IPS DF 4.7 (cell line): Measurements from ENCODE around the gene CYP26B1.

ENCODE experiments used
- DNase-seq: peaks from one replicate; pipeline ENCODE4 v3.0.0-alpha.2; 2013; ENCODE audit warnings: low spot score; ENCODE audit errors: extremely low read depth

Gene CYP26B1

DNA sequence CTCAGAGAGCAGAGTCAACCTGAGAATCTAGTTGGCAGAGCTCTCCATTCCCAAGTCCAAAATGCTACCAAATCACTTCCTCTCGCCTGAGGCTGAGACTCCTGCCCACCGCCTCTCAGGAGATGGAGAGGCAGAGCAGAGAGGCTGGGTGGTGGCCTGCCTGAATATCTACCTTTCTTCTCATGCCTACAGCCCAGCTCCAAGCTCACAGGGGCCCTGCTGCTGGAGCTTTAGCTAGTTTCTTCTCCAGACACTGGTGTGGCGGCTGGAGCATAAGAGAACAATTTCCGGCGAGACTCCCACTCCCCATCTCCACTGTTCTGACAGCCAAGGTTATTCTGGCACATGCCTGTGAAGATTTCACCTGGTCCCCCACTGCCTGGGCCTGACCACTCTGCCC, 8.1 kb upstream of the CYP26B1 start:
- DNase-seq = no peak

DNA sequence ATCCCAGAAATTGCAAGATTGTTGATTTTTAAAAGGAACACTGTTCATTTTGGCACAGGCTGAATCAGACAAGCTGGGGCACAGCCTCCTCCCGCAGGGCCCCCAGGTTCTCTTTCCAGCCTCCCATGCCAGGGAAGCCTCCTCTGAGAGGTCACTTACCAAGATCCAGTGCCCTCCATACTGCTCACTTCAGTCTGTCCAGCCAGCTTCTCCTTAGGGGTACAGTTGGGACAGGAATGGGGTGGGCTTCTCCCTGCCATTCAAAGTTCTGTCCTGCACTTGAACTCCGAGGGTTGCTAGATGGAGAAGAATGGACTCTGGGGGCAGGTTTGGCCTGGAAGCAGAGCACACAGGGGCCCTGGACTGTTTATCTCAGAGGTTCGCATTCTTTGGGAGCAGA, 7.5 kb upstream of the CYP26B1 start:
- DNase-seq = no peak

DNA sequence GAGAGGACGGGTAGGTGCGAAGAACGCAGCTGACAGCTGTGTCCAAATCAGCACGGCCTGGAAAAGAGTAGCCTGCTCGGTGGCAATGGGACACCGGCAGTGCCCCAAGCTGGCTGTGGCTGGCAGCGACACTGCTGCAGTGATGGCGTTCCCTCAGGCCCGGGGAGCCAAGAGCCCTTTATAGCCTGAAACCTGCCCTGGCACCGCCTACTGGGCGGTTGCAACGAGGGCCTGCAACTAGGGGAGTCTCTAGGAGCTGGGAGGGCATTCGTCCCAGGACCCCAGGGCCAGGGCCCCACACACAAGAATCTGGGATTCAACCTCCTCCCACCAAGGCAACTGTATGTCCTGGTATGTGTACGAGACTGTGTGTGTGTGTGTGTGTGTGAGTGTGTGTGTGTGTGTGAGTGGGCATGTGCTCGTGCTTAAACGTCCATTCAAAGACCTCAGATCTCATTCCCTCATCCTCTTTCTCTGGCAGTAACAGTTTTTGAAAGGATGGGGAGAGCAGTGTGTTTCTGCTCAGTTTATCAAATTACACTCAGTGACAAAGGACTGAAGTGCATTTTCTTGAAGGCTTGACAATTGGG, 6.8 kb upstream of the CYP26B1 start:
- DNase-seq = no peak

DNA sequence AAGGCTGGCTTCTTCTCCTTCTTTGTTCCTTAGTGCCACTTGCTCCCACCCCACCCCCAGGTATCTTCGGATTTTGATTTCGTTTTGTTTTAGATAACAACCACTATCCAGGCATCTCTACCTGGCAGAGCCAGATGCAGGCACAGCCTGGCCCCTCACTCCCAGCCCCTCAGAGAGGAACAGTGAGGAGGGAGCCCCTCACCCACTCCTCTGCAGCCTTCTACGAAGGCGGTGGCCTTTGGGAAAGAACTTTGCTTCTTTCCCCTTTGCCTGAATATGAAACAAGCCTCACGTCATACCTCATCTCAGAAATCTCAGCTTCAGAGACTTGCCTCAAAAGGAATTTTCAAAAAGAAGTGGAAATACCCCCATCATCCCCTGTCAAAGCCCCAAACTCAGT, 6.3 kb upstream of the CYP26B1 start:
- no peak for DNase-seq

DNA sequence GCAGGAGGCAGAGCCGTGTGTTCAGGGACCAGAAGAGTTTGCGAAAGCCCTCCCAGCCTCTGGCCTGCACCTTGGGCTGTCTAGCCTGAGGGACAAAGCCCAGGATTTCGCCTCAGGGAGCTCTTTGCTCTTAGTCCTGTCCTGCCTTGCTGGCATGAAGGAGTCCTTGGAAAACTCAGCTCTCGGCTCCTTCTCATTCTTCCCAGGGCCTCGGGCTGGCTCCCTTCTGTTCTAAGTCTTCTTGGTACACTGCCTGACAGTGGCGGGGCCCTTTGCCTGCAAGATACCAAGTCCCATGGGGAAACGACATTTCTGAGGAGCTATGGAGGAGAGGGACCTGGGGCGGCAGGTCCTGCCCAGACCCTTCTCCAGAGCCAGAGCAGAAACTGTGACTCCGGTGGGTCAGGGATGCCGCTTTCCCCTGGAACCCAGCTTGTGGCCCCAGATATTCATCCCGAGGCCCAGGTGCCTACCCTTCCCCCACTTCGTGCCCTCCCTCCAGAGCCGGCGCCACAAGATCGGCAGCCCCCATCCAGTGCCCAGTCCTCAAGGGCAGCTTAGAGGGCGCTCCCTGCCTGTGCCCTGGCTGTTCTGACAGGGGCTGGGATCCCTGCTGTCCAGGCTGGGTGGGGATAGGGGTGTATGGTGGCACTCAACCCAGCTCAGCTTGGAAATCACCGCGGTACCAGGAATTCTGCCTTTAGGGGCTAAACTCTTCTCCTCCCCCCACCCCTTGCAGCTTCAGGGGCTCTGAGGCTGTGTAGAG, 5.5 kb upstream of the CYP26B1 start:
- no peak for DNase-seq

DNA sequence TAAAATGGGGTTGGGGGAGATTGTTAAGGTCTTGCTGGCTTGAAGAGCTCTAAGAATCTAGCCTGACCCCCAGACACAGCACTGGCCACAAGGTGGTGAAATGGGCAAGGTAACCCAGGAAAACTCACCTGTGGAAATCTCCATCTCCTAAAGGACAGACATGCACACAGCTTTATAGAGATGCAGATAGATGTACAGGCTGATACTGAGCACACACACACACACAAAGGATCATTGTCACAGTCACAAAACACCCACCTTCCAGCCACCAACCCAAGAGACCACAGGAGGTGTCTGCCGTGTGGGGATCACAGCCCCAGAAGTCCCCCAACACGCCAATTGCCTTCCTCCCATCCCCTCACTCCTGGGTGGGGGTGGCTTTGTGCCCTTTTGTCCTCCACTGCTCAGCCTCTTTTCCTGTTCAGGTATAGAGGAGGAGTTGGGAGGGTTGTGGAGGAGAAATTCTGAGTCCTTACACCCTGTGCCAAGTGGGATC, 3.2 kb upstream of the CYP26B1 start:
- DNase-seq = no peak

DNA sequence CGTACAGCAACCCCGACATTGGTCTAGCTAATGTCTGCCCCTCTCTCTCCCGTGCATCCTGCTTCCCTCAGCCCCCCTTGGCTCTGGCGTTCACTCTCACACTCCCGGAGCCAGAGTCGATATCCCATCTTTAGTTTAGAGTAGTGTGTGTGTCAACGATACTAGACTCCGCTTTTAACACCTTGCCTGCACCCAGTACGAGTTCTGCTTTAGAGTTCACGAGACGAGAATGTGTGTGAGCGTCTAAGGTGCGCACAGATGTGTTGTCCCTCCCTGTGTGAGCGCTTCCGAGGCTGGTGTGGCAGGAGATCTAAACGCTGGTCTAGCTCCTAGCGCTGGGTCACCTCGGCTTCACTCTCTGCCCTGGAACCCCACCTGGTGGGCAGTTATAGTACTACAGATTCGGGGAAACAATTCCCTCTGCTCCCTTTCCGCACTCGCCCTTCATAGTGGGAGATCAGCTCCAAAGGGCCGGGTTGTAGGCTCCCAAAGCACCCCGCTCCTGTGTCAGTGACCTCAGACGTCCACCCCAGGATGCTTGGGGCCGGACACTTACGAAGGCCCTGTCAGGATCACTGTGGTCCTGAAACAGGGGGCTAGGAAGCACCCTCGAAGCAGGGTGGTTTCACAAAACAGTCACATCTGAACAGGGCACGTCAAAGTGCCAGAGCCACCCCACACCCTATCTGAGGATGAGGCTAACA, 2.6 kb upstream of the CYP26B1 start:
- DNase-seq = no peak

DNA sequence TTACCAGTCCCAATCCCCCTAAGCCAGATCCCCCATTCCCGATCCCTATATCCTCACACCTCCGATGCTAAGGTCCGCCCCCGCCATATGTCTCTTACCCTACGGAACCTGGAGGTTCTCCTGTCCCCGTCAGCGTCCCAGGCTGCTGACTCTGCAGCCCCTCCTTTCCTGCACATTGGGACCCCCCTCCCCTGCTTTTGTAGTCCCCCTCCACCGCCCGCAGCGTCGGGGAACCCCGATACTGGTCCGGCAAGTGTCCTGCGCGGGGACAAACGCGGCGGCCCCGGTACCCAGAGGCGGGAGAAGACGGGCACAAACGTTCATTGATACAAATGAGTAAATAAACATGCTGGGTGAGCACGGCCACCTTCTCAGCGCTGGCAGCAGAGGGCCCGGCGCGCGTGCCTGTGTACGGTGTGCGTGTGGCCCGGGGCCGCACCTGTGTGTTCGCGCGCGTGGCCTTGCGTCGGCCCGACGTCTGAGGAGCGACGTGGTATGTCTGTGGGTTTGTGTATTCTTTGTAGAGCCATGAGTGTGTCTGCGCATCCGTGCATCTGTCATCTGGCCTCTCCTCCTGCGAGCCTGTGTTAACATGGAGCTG, 2.0 kb upstream of the CYP26B1 start:
- no peak for DNase-seq

DNA sequence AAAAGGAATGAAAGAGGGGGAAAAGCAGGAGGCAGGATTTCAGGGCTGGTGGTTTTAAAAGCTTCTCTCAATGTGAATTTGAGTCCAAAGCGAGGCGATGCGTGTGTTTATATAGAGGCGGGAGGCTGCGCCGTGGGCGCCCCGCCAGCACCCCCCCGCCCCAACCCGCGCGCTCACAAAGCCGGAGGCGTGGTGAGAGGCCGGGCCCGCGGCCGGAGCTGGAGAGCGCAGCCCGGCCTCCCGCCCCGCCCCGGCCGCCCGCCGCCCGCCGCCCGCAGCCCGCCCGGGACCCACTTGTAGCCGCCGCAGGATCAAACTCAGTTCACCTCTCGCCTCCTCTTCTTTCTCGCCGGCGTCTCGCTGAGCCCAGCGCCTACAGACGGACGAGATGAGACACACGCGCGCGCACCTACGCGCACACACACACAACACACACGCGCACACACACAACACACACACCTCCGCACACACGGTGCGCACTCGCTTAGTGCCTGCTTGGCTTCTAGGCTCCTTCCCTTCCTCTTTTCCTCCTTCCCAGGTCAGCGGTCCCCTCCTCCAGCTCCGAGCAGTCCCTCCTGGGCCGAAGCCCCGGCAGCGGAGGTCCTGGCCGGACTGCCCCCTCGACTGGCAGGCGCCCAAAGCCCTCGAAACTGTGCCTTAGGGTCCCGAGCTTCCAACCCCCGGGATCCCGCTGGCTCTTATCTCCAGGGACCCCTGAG, 1.3 kb upstream of the CYP26B1 start:
- no peak for DNase-seq

DNA sequence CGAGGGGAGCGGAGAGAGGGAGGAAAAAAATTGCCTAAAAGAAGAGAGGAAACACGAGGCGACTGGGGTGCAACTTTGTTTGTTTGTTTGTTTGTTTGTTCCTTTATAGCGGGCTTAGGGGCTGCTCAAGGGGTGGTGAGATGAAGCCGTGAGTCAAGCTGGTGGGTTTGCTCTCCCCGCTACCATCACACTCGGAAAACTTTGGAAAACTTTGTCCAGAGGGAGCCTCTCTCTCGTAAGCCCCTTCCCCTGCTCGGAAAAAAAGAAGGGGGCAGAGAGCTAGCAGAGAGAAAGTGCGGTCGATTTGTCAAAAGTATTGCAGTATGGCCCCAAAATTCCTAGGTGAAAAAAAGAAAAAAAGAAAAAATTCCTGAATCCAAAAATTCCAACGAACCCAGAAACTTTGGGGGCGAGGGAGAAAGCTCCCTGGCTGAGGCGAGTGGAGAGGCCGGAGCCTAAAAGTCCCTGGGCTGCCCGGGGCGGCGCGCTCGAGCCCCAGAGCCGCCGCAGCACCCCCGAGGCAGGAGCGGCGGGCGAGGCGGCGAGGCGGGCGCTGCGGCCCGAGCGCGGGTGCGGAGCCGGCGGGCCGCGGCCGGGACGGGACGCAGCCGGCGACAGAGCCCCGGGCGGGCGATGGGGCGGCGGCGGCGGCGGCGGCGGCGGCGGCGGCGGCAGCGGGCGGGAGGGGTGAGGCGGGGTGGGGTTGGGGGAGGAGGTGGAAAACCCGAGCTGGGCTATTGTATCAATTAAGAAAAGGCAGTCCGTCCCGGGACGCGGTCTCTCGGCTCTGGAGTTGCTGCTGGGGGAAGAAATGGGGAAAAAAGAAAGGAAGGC, 558 bp upstream of the CYP26B1 start:
- no peak for DNase-seq

DNA sequence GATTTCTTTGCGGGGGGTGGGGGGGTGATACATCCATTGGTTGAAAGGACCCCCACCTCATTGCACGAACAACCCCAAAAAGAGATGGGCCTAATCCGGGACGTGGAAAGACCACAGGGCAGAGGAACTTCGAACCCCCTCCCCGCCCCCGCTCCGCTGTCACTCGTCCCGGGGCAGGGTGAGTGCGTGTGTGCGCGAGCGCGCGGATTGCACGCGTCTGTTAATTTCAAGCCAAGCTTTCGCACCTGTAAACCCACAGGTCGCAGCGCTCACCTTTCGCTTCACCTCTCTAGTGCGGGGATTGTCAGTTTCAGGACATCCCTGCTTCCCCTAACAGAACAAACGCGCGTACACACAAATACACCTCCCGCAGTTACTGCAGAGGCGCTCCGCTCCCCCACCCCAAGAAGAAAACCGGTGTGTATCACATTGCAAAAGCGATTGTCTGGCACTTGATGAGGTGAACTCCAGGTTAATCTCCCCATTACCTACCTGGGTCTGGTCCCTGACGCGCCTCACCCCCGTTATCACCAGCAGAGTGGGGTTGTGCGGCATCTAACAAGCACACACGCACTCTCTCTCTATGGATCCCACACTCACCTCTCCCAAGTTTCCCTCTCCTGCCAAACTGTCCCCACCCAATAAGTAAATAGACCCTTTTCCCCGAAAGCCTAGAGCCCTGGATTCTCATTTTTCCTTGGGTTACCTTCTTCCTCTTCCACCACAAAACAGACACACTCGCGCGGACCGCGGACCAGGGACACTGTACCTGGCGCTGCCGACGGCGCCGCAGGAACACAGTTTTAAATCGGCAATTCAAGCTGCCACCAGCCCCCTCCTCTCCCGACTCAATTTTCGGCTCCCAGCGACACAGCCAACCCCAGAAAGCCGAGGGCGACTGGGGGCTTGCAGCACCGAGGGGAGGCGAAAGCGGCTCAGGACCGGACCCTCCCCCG, 1.0 kb downstream of the CYP26B1 start:
- no peak for DNase-seq

DNA sequence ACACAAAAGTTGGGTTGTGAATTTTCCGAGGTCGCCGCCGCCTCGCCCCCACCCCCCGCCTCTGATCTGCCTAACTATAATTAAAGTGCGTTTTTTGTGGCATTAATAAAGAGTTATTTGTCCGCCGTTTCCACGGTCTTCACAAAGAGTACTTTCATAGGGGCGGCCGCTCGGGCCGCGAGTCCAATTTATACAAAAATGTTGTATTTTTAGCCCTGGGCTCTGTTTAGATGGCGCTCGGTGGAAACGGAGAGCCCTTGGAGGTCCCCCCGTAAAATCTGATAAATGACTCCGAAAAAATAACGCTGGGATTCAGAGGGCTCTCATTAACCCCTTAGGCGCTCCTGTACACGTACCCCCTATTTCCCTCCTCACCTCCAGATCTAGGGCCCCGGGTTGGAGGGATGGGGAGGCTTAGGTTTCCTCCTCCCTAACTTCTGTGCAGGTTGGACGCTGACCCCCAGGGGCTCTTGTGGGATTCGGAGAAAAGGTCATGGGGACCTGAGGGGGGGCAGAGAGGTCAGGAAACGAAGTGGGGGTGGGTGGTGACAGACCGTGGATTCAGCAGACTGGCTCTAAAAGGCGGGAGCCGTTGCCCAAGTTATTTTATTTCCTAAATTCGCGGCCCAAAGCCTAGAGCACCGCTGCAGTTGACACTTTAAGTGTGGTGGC, 1.9 kb downstream of the CYP26B1 start:
- DNase-seq = no peak

DNA sequence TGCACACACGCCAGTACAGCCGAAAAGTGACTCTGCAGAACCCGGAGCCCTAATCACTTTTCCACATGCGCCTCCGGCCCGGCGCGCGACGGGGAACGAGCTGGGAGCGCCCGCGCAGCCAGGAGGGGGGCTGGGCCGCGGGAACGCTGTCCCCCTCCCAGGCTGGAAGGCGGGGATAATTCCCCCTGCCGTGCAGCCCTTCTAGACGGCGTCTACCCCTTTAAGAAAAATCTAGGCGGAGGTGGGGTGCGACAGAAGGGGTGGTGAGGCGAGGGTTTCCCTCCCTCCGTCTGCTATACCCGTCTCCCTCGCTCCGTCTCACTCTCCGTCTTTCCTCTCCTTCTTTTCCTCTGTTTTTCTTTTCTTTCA, 2.4 kb downstream of the CYP26B1 start:
- DNase-seq = no peak

DNA sequence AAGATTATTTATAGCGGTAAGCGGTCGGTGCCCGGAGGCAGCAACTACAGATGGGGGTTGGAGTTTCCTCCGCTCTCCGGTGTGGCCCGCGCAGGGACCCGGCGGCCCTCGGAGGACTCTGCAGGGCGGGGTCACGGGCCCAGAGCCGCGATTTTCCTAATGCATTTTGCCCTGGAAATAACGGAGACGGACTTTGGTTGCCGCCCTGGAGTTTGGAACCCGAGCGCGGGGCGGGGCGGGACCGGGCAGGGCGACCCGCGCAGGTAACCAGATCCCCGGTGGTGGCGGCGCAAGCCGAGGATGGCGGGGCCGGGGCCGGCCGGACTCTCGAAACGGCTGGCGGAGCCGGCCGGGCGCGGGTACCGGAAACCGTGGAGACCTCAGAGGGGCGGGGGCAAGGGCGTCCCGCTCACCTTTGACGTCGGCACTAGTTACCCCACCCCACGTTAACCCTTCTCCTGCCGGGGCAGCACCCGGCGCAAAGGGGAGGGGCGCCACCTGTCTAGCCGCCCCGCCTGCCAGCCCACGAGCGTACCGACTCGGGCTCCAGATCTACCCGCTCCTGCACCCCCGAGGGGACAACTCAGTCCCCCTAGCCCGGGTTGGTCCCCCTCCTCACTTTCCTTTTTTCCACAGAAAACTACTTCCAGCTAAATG, 2.9 kb downstream of the CYP26B1 start:
- DNase-seq = no peak

DNA sequence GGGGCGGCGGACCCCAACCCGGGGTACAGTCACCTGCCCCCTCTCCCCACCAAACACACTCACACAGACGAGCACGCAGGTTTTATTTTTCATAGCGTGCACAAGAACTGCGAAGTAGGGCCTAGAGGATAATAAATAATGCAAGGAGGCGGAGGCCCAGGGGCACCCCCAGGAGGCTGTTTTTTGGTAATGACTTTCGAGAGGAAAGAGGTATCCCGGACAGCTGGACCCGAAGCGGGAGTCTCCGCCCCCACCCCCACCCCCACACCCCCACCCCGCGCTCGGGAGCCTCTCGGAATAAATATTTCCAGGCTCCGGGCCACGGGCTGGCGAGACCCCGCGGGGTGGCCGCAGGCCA, 3.4 kb downstream of the CYP26B1 start:
- no peak for DNase-seq

DNA sequence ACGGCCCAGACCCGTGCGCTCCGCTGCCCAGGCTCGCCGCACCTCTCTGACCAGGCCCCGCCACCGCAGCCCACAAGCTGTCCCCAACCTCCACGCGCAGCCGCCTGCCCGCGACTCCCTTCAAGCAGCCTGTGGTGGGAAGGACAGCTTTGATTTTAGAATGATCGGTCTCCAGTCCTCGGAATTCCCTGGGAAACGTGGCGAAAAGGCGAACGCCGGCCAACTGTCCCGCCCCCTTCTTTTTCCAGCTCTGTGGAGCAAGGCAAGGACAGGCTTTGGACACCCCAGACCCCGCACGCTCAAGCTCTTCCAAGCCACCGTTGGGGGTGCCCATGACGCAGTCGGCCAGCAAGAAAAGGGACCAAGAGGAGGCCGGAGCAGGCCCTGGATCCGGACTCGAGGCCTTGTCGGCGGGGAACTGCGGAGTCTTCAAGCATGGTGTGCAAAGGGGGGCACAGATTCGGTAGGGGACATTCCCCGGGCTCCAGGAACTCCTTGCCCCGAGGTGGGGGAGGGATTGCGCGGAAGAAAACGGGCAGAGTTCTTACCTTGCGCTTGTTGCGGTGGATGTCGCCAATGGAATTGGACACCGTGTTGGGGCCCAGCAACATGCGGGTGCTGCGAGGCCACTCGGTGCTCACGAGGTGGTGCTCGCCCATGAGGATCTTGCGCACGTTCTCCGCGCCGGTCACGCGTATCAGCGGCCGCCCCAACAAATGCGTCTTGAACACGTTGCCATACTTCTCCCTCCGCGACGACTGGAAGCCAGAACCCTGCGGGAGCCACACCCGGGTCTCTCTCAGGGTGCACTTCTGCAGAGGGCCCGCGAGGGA, 4.0 kb downstream of the CYP26B1 start:
- no peak for DNase-seq

DNA sequence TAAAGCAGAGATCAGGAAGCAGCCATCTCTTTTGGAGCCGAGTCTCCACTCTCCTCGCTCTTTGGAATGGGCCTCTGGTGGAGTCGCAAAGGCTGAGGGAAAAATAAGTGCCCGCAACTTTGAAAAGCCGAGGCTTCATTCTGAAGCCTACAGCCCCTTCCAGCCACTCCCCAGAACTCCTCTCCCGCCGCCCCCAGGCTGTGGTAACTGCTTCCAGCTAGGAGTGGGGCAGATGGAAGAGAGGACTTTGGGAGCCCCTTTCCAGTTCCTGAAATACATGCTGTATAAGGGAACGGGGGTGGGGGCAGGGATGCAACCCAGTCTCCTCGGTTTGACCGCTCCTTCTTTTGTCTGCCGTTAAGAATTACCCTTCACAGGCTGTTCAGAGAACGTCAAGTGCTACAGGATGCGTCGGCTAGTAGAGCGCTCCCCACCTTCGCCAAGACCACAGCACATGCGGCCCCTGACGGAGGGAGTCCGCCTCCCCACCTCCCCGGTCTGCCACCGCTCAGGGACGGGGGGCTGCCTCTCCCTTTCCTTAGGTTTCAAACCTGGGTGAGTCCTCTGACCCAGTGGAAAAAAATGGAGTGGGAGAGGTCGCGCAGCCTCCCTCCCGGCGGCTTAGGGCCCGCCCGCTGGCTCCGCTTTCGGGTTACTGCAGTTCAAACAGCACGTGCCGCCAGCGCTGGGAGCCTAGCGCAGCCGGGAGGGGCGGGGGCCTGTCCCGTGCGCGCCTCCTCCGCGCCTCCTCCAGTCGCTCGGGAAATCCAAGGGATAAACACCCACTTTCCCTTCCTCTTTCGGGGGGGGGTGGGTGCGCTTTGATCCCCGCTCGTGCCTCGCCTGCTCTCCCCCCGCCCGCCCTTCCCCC, 4.9 kb downstream of the CYP26B1 start:
- no peak for DNase-seq
